Stimulated activated CD4-positive, alpha-beta T cell treated with anti-CD3 and anti-CD28 coated beads, TNF-alpha, amount 100 ng/mL, for 24 hours (primary cell): ENCODE results near the gene KIAA1671.

Experiments
- DNase-seq, 3 experiments: peaks; one replicate each; pipeline ENCODE4 v3.0.0-alpha.2; 2020; ENCODE audit warnings: low read depth in 3 of 3

KIAA1671 gene

GRCh38 chr22:25092119-25092518, 139.6 kb downstream of the KIAA1671 start:
- DNase-seq, result no peak

- DNase-seq, result no peak
Observed at GRCh38 chr22:25094579-25094978, 142.1 kb downstream of the KIAA1671 start.

GRCh38 chr22:25095869-25096268, 143.4 kb downstream of the KIAA1671 start:
- no peak for DNase-seq

- DNase-seq, result no peak
Observed at GRCh38 chr22:25096638-25097405, 144.3 kb downstream of the KIAA1671 start.

GRCh38 chr22:25098445-25099081, 146.0 kb downstream of the KIAA1671 start:
- DNase-seq, result no peak

DNA sequence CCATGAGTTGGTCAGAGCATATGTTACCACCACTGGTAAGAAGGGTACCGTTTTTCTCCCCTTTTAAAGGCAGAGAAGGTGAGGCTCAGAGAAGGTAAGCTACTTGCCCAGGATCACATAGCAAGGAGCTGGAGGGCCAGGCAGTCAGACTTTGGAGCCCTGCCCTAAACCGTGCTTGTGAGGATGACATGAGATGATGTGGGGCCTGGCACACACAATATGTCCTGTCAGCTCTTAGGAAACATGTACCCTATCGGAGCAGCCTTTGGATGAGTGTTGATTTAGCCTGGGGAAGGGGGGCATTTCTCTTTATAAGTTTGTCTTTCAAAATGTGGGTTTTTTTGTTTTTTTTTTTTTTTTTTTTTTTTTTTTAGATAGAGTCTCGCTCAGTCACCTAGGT, 146.7 kb downstream of the KIAA1671 start:
- DNase-seq, result no peak

DNA sequence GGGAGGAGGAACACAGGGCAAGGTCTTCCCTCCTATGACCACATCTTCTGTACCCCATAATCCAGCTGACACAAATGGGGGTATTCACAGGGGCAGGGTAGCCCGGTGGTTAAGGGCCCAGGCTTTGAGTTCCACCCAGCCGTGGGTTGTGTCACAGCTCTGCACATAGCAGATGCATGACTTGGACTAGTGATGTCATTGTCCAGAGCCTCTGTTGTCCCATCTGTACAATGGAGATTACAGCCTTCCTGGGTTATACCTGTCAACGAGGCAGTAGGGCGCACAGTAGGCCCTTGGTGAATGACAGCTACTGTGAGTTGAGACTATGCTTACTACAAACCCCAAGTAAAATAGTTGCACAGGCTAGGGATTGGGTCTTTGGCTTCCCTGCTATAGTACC, 147.9 kb downstream of the KIAA1671 start:
- no peak for DNase-seq

GRCh38 chr22:25100948-25101347, 148.4 kb downstream of the KIAA1671 start:
- DNase-seq, result no peak

DNA sequence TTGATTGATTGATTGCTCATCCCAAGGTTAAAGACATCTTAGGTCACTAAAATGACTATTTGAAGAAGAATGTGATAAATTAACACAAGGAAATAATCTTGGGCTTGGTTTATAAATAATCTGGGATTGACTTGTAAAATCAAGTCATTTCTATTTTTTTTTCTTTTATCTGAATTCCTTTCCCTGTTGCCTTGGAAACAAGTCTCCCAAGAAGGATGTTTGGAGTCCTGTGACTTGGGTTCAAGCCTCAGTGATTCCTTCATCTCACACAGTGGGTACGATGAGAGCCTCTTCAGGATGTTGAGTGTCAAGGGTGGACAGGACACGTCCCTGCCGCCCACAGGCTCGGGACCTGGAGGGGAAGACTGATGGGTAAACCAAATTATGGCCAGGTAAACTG, 149.0 kb downstream of the KIAA1671 start:
- no peak for DNase-seq

- DNase-seq, result no peak
Observed at GRCh38 chr22:25101986-25102385, 149.5 kb downstream of the KIAA1671 start.

- no peak for DNase-seq
Observed at GRCh38 chr22:25102722-25103121, 150.2 kb downstream of the KIAA1671 start.

DNA sequence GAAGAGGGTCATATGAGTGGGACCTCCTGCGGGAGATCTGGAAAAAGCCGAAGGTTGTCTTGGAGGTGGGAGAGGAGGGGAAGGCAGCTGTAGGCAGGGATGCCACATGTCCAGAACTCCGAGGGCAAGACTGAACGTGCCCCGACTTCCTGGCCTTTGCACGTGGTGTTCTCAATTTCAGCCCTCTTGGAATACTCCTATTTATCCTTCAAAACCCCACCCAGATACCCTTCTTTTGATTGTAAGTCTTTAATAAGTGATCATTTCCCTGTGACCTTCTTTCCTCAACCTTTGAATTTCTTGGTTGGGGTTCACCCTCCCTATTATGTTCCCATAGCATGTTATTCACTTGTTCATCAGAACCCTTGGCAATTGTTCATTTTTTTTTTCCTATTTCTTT, 151.9 kb downstream of the KIAA1671 start:
- no peak for DNase-seq

- DNase-seq, result no peak
Observed at GRCh38 chr22:25105817-25106650, 153.5 kb downstream of the KIAA1671 start.

DNA sequence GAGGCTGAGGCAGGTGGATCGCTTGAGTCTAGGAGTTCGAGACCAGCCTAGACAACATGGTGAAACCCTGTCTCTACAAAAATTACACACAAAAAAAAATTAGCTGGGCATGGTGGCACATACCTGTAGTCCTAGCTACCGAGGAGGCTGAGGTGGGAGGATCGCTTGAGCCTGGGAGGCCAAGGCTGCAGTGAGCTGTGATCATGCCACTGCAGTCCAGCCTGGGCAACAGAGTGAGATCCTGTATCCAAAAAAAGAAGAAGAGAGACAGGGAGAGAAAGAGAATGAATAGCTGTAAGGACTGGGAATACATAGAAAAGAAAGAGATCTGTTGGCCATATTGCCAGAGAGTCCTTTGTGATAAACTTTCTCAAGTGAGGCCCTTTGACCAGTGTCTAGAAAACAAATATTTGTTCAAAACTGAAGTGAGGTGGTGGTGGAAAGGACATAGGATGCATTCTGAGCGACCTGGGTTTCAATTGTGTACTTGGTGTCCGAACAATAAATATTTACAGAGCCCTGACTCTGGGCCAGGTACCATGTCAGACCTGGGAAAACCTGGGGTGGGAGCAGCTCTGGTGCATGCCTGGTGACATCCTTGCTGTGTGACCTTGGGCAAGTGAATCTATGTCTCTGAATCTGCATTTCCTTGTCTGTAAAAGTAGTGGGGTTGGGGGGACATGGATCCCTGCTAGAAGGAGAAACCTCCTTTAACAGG, 157.5 kb downstream of the KIAA1671 start:
- DNase-seq, result no peak

GRCh38 chr22:25110596-25110845, 158.0 kb downstream of the KIAA1671 start:
- no peak for DNase-seq

DNA sequence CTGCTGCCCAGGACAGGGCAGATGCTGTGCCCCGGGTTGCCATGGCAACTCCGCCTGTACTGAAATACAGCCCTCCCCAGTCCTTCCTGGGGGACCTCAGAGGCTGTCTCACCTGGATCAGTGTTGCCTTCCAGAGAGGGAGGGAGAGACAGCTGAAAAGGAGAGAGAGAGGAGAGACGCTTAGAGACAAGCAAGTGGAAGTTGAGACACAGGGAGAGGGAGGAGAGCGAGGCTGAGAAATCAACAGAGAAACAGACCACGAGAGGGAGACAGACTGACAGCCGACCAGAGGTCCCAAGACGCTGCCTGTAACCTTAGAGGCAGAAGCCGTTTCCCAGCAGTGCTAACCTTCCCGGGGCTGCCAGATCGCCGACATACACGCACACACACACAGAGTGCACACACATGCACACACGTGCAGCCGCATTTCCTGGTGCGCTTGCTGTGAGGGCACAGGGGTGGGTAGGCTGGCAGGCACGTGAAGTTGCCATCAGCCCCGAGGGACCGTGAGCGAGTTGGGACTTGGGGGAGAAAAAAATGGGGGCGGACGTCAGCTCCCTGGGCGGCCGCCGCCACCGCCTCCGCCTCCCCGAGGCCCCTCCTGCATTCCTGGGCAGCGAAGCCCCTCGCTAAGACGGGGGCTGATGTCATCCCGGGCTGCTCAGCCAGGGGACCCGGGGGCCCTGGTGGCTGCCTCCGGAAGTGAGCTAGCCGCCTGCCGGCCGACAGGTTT, 158.5 kb downstream of the KIAA1671 start:
- DNase-seq, result peak; percentile 13 to 46 (median 26)

DNA sequence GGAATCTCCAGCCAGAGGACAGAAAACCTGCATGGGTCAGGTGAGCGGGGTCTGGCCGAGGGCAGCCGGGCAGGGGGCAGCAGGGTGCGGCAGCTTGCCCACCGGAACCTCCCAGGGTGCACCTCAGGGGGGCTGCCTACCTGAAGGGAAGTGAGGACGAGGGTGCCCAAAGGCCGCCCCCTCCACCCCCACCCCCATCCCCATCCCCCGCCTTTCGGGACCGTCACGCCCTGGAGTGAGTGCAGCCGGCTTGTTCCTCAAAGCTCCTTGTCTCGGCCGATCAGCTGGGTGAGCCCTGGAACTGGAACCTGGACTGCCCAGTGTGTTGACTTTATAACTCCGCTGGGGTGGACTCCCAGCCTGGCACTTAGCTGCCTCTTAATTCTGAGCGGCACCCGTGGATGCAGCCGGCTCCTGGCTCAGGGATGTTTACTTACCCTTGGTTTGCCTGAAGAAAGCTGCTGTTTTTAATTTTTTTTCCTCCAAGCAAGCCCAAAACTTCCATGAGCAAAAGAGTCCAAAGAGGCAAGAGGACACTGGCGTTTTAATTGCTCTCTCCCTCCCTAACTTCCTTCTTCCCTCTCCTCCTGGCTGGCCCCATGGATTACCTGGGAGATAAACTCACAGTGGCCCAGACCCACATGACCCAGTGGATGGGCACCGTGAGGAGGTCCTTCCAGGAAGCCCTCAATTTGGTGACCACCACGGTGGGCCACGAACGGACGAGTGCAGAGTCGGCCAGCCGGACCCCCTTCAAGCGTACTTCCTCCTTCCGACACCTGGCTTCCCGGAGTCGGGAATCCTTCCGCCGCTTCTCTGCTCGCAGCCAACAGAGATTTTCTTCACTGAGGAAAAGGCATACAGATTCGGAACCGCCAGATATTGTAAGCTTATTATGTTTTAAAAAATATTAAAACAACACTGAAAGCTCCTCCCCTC, 159.3 kb downstream of the KIAA1671 start:
- DNase-seq, result no peak

DNA sequence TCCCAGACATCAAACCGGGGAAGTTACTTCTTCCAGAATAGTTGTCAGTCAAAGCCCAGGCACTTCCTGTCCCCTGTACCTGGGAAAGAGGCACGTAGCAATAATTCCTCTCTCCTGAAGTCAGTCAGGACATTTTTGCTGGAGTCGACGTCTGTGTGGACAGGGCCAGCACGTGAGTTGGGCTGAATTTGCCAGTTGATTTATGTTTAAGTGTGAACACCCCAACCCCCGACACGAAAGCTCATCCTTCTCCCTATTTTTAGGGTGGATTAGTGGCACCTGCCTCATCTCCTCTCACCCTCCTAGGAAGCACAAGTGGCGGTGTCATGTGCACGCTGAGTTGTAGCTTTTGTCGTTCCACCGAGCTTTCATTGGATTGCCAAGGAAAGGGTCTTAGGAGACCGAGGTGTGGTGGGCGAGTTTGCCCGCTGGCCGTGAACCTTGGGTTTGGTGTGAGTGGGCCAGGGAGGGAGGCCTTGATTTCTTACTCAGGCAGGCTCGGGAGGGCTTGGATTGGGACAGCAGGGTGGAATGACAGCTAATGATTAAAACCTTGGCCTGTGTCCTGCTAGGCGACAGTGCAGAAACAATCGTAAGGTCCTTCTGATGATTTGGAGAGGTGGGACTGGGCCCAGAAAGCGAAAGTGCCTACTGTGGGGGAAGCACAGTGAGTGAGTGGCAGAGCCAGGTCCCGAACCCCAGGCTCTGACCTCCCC, 160.2 kb downstream of the KIAA1671 start:
- DNase-seq, result no peak

DNA sequence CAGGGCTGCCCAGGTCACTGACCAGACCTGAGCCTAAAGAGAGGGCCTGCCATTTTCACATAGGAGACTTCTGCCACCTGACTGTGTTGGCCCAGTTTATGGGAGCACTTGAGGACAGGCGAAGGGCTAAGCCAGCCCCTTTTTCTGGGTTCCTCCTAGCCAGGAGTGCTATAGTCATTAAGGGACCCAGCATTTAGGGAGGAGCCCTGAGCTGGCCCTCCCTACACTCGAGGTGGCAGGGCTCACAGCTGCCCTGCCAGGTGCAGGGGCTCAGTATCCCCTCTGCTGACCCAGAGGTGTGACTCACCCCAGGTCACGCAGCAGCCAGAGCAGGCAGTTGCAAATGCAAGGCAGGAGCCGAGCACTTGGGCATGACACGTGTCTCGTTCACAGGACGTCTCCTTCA, 160.8 kb downstream of the KIAA1671 start:
- DNase-seq, result no peak
